Measurements from ENCODE around the gene GLCE.
"Not testable (repeated sequence)": the region's sequence is repeated elsewhere in the genome, so short reads cannot be mapped to it uniquely, and the experiment has no call there.

Gene GLCE

GRCh38 chr15:69135499-69135898, 24.9 kb upstream of the GLCE start:
- DNase-seq (ENCODE audit: low spot score), result no peak

DNA sequence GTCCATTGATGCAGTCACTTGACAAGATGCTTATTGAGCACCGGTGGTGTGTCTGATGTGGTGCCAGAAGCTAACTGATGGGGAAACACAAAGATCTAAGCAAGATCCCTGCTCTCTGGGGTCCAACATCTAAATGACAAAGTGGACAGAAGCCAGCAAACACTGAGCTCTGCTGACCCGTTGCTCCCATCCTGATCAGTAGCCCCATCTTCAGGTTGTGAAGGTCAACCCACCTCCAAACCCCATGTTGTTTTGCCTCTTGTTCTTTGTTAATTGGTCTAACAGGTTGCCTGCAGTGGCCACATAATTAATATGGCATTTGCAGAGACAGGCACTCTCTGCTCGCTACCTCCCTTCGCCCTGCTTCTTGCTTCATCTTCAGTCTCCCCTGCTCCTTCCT, 21.5 kb upstream of the GLCE start:
- DNase-seq (ENCODE audit: low spot score), result no peak

DNA sequence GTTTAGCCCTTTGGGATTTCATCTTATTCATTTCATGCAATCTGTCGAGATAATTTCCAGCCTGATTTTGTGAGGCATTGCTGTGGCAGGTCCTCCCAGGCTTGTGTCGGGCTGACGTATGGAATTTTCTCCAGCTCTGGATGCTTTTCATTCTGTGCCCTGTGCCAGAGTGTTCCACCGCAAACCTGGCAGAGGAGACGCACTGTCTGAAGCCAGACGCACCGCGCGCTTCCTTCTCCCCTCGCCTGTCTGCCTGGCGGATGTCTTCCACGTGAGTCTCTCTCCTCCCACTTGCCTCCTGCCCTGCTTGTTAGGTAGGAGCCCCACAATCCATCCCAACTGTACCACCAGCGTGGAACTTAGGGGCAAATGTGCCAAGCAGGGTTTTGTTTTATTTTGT, 20.1 kb upstream of the GLCE start:
- no peak for DNase-seq (ENCODE audit: low spot score)

- no peak for DNase-seq (ENCODE audit: low spot score)
Measured at GRCh38 chr15:69141286-69141701, 19.1 kb upstream of the GLCE start.

- DNase-seq (ENCODE audit: low spot score), result no peak
Measured at GRCh38 chr15:69141833-69142232, 18.6 kb upstream of the GLCE start.

DNA sequence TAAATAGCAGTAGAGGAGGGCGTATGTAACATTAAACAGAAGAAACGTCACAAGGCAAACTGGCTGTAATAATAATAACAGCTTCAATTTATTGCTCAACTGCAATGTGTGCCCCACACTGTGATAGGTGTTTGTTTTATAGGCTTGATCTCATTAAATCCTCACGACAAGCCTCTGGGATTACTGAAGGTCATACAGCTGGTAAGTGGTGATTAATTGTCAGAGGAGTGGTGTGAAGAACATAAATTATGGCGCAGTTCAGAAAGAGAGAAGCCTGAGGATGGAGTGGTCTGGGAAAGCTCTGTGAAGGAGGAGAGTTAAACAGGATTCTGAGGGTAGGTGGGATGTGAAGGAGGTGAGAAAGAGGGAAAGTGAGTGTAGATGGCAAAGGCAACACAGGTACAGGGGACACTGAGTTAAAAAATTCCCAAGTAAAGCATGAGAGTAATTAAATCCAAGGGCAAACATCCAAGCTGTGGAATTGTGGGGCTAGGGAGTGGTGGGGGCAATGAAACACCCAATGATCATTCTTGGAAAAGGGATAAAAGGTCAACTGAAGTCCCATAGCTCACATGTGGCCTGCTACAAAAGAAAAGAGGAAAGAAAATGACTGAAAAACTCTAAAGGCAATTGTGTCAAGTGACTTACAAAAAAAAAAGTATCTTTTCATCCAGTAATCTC, 16.5 kb upstream of the GLCE start:
- no peak for DNase-seq (ENCODE audit: low spot score)

- no peak for DNase-seq (ENCODE audit: low spot score)
Measured at GRCh38 chr15:69144530-69144929, 15.9 kb upstream of the GLCE start.

DNA sequence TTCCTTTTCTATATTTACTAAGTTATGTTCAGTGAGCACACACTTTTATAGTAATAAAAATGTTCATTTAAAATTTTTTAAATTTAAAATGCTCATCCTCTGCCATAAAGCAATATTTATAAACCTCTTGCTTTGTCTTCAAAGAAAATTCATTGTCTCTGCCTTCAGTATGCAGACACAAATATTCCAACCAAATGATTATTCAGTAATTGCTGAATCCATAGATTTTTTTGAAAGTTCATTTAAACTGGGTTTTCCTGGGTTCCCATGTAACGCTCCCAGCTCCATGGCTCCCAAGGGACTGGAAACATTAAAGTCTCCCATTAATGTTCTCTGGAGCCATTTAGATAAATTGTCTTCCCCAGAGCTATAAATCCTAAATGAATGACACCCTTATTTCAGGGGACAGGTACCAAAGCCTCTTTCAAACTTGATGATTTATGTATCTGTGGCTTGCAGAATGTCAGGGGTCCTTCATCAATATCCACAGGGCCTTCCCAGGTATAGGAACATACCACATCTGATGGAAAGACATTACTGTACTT, 15.2 kb upstream of the GLCE start:
- no peak for DNase-seq (ENCODE audit: low spot score)

GRCh38 chr15:69145694-69146492, 14.5 kb upstream of the GLCE start:
- DNase-seq (ENCODE audit: low spot score), result no peak

GRCh38 chr15:69146724-69147435, 13.6 kb upstream of the GLCE start:
- DNase-seq (ENCODE audit: low spot score), result no peak

- DNase-seq (ENCODE audit: low spot score), result no peak
Measured at GRCh38 chr15:69148465-69148864, 12.0 kb upstream of the GLCE start.

GRCh38 chr15:69149163-69149562, 11.3 kb upstream of the GLCE start:
- DNase-seq (ENCODE audit: low spot score), result no peak

DNA sequence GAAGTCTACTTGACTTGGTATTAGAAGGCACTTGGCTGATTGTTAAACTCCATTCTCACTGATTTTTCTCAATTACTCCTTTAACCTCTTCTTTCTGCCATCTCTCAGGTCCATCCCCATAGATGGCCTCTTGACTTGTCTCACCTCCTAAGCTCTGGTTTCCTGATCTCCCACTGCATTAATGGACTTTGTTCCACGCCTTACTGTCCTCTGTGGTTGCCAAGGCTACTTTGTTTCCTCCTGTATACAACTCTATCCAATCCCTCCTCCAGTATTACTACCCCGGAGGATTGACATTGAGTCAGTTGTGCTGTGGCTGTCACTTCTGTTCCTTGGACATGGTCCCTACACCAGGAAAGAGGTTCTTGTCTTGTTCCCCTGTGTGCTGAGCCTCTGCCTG, 10.6 kb upstream of the GLCE start:
- no peak for DNase-seq (ENCODE audit: low spot score)

DNA sequence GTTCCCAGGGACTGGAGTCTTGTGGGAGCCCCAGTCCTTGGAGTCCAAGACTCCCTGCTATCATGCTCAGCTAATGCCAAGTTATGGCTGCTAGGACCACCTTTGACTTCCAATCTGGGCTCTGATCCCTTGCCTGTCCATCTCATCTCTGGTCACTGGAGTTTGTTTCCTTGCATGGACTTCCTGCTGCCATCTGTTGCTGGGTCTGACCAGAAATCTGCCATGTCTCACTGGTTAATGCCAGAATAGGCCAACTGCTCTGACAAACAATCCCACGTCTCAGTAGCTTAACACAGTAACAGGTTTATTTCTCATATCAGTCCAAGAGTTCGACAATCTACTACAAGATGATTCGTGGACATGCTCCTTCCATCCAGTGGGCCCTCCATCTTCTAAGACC, 10.1 kb upstream of the GLCE start:
- DNase-seq (ENCODE audit: low spot score), result no peak

- DNase-seq (ENCODE audit: low spot score), result no peak
Measured at GRCh38 chr15:69150841-69151240, 9.6 kb upstream of the GLCE start.

DNA sequence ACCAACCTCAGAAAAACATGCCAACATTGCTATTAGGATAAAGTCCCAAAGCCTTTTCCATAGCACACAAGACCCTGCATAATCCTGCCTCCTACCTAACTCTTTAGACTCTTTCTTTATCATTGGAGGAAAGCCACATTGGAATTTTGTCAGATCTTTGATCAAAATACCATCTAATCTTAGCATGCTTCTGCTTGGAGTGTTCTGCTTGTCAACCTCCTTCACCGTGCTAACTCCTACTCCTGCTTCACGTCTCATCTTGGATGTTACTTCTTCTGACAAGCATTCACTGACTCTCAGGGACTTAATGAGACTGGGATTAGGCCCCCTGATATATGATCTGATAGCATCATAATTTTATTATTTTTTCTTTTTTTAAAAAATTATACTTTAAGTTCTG, 7.4 kb upstream of the GLCE start:
- DNase-seq (ENCODE audit: low spot score), result no peak

- DNase-seq (ENCODE audit: low spot score), result not testable (repeated sequence)
Measured at GRCh38 chr15:69153587-69153986, 6.8 kb upstream of the GLCE start.

- no peak for DNase-seq (ENCODE audit: low spot score)
Measured at GRCh38 chr15:69154078-69154477, 6.4 kb upstream of the GLCE start.

- no peak for DNase-seq (ENCODE audit: low spot score)
Measured at GRCh38 chr15:69154684-69155083, 5.8 kb upstream of the GLCE start.

- no peak for DNase-seq (ENCODE audit: low spot score)
Measured at GRCh38 chr15:69156736-69157381, 3.6 kb upstream of the GLCE start.

DNA sequence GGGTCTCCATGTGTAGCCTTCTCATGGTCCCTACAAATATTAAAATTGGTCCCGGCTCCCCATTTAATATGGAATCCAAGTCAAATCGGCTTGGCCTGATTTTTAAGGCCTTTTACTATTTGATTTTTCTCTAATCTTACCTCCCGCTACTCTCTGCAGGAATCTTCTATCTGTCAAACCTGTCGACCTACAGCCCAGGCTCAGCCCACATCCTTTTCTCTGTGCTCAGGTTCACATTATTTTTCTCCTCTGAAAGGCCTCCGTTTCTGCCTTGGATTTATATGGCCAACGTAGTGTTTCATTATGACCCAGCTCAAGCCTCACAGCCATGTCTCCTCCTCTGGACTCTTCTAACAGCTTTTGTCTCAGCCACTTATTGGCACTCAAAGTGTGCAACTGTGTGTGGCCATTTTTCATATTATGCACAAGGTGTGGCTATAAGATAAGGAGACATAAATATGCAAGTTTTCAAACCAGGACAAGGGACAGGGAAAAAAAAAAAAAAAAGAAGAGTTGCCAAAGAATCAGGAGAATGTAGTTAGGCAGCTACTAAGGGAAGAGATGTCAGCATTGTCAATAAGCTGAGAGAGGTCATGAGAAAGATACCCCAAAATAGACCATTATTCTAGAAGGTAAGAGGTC, 2.1 kb upstream of the GLCE start:
- peak; percentile 17 for DNase-seq (ENCODE audit: low spot score)

DNA sequence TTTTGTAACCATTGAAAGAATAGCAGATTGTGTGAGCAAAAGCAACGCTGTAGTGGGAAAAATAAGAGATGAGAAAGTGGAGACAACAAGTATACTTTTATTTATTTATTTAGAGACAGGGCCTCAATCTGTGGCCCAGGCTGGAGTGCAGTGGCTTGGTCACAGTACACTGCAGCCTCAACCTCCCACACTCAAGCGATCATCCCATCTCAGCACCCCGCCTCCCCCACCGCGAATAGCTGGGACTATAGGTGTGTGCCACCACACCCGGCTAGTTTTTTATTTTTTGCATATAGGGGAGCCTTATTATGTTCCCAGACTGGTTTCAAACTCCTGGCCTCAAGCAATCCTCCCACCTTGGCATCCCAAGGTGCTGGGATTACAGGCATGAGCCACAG, 1.6 kb upstream of the GLCE start:
- no peak for DNase-seq (ENCODE audit: low spot score)

All from hematopoietic multipotent progenitor cell treated with erythropoietin and hydrocortisone succinate and interleukin-3 and kit ligand, for 17 days (in vitro differentiated cells).